Measurements from ENCODE around the gene FICD.
"Not testable (repeated sequence)": the region's sequence is repeated elsewhere in the genome, so short reads cannot be mapped to it uniquely, and the experiment has no call there.

The FICD gene

DNA sequence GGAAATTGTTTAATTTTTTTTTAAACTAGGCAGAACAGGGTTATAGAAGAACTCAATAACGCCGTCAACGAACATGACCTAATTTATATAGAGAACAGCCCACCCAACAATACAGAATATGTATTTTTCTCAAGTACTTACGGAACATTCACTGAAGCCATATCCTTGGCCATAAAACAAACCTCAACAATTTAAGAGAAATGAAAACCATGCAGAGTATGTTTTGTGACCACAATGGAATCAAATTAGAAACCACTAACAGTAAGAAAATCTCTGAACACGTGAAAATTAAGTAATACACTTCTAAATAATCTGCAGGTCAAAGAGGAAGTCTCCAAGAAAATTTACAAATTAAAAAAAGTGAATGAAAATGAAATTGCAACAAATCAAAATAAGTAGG is 36.5 kb downstream of the FICD start:
- H4K12ac ChIP-seq (ENCODE audit: low read depth, low read length), result no peak overlapping the region
- WGBS (ENCODE audit: extremely low coverage, insufficient coverage, insufficient read length), result no CpG with 5 or more reads among the region's 5 CpGs
- H3K9me3 ChIP-seq (ENCODE audit: insufficient read depth, low read depth, low read length), result no peaks in the 10 kb centered on the region
- no peak overlapping the region for H2BK12ac ChIP-seq (ENCODE audit: low read length)
- H4K8ac ChIP-seq (ENCODE audit: low read depth, low read length), result no peak overlapping the region
- H3K79me2 ChIP-seq (ENCODE audit: control insufficient read depth, insufficient read depth, low read length, poor library complexity), result no peaks in the 10 kb centered on the region
- H3K4me3 ChIP-seq (ENCODE audit: low read depth, low read length), result no peak overlapping the region
- no peak overlapping the region for H3K9ac ChIP-seq (ENCODE audit: low read length)
- H3K4me1 ChIP-seq (ENCODE audit: control insufficient read depth in 1 of 2, insufficient read depth in 2 of 2, low read length in 2 of 2), result peaks cover 0 to 1% of the 10 kb centered on the region in 2 experiments
- no peak overlapping the region for H3K4ac ChIP-seq (ENCODE audit: low read depth, low read length)
- H3K79me1 ChIP-seq (ENCODE audit: low read length), result no peaks in the 10 kb centered on the region
- DNase-seq, result no peak
- H3K27me3 ChIP-seq (ENCODE audit: insufficient read depth, low read length), result no peaks in the 10 kb centered on the region
- no peak overlapping the region for H3K27ac ChIP-seq (ENCODE audit: low read depth, low read length)
- H3K36me3 ChIP-seq (ENCODE audit: control insufficient read depth in 1 of 2, insufficient read depth in 2 of 2, low read length in 2 of 2), result peaks cover 12 to 14% of the 10 kb centered on the region in 2 experiments
- H4K91ac ChIP-seq (ENCODE audit: low read depth, low read length), result no peak overlapping the region
- no peak overlapping the region for H3K14ac ChIP-seq (ENCODE audit: low read length)
- no peak overlapping the region for H3K18ac ChIP-seq (ENCODE audit: low read length)
- no peak overlapping the region for H2AK5ac ChIP-seq (ENCODE audit: low read length)
- H2BK120ac ChIP-seq (ENCODE audit: insufficient read depth, low read length, poor library complexity), result no peak overlapping the region
- H3K23ac ChIP-seq (ENCODE audit: low read length), result no peak overlapping the region
- H2AFZ ChIP-seq (ENCODE audit: insufficient read depth, low read length, poor library complexity), result no peak overlapping the region
- no peak overlapping the region for H3K4me2 ChIP-seq (ENCODE audit: low read length)
- no peak overlapping the region for H2BK5ac ChIP-seq (ENCODE audit: low read depth, low read length, poor library complexity)

DNA sequence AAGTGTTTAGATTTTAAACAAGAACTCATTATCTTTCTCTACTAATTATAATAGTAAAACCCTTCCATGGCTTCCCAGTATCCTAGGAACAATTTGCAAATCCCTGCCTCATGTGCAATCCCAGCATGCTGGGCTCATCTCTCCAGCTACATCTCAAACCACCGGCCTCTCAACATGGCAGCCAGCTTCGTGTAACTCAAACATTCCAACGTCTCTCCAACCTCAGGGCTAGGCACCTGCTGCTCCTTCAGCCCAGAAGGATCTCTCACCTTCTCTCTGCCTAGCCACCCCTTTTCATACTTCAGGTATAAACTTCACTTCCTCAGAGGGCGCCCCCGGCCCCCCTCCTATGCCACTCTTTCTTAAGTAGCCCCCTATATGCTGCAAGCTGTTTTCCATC is 38.7 kb downstream of the FICD start:
- Histone ChIP-seq H3K79me1 (ENCODE audit: low read length) (no peaks in the 10 kb centered on the region), H2BK5ac (ENCODE audit: low read depth, low read length, poor library complexity) (no peak overlapping the region), H3K18ac (ENCODE audit: low read length) (no peak overlapping the region), H2BK12ac (ENCODE audit: low read length) (no peak overlapping the region), H3K23ac (ENCODE audit: low read length) (no peak overlapping the region), H3K14ac (ENCODE audit: low read length) (no peak overlapping the region), H3K4me1 (ENCODE audit: control insufficient read depth in 1 of 2, insufficient read depth in 2 of 2, low read length in 2 of 2) (peaks cover 0 to 1% of the 10 kb centered on the region in 2 experiments), H4K12ac (ENCODE audit: low read depth, low read length) (no peak overlapping the region), H2AK5ac (ENCODE audit: low read length) (no peak overlapping the region), H3K79me2 (ENCODE audit: control insufficient read depth, insufficient read depth, low read length, poor library complexity) (peaks cover 8% of the 10 kb centered on the region), H4K8ac (ENCODE audit: low read depth, low read length) (no peak overlapping the region), H3K9ac (ENCODE audit: low read length) (no peak overlapping the region), H2AFZ (ENCODE audit: insufficient read depth, low read length, poor library complexity) (no peak overlapping the region), H4K91ac (ENCODE audit: low read depth, low read length) (no peak overlapping the region), H3K27me3 (ENCODE audit: insufficient read depth, low read length) (no peaks in the 10 kb centered on the region), H3K4me3 (ENCODE audit: low read depth, low read length) (no peak overlapping the region), H3K9me3 (ENCODE audit: insufficient read depth, low read depth, low read length) (peaks cover 2% of the 10 kb centered on the region), H3K36me3 (ENCODE audit: control insufficient read depth in 1 of 2, insufficient read depth in 2 of 2, low read length in 2 of 2) (peaks cover 9 to 20% of the 10 kb centered on the region in 2 experiments), H3K4me2 (ENCODE audit: low read length) (no peak overlapping the region), H3K27ac (ENCODE audit: low read depth, low read length) (no peak overlapping the region), H2BK120ac (ENCODE audit: insufficient read depth, low read length, poor library complexity) (no peak overlapping the region), H3K4ac (ENCODE audit: low read depth, low read length) (peak overlapping the region; percentile 74)
- no CpG with 5 or more reads among the region's 5 CpGs for WGBS (ENCODE audit: extremely low coverage, insufficient coverage, insufficient read length)
- no peak for DNase-seq

DNA sequence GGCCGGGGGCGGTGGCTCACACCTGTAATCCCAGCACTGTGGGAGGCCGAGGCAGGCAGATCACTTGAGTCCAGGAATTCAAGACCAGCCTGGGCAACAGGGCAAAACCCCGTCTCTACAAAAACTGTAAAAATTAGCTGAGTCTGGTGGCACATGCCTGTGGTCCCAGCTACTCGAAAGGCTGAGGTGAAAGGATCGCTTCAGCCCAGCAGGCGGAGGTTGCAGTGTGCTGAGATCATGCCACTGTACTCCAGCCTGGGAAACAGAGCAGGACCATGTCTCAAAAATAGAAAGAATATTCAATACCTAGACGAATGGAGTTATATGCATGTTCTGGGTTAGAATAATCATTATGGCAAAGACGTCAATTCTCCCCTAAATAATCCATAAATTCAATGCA is 40.3 kb downstream of the FICD start:
- H2BK120ac ChIP-seq (ENCODE audit: insufficient read depth, low read length, poor library complexity); H3K14ac ChIP-seq (ENCODE audit: low read length); H2AK5ac ChIP-seq (ENCODE audit: low read length); H3K27me3 ChIP-seq (ENCODE audit: insufficient read depth, low read length); H4K12ac ChIP-seq (ENCODE audit: low read depth, low read length); DNase-seq; H3K9ac ChIP-seq (ENCODE audit: low read length); H3K9me3 ChIP-seq (ENCODE audit: insufficient read depth, low read depth, low read length); H3K23ac ChIP-seq (ENCODE audit: low read length); H4K91ac ChIP-seq (ENCODE audit: low read depth, low read length); H3K4me2 ChIP-seq (ENCODE audit: low read length); H2AFZ ChIP-seq (ENCODE audit: insufficient read depth, low read length, poor library complexity); H3K4me1 ChIP-seq (ENCODE audit: control insufficient read depth in 1 of 2, insufficient read depth in 2 of 2, low read length in 2 of 2); H3K79me1 ChIP-seq (ENCODE audit: low read length); H2BK12ac ChIP-seq (ENCODE audit: low read length); H2BK5ac ChIP-seq (ENCODE audit: low read depth, low read length, poor library complexity); H3K18ac ChIP-seq (ENCODE audit: low read length); H3K4me3 ChIP-seq (ENCODE audit: low read depth, low read length); H4K8ac ChIP-seq (ENCODE audit: low read depth, low read length); H3K27ac ChIP-seq (ENCODE audit: low read depth, low read length): not testable (repeated sequence)
- Histone ChIP-seq H3K79me2 (ENCODE audit: control insufficient read depth, insufficient read depth, low read length, poor library complexity) (peaks cover 15% of the 10 kb centered on the region), H3K36me3 (ENCODE audit: control insufficient read depth in 1 of 2, insufficient read depth in 2 of 2, low read length in 2 of 2) (peaks cover 9 to 17% of the 10 kb centered on the region in 2 experiments), H3K4ac (ENCODE audit: low read depth, low read length) (peak overlapping the region; percentile 14)
- WGBS (ENCODE audit: extremely low coverage, insufficient coverage, insufficient read length), result no CpG with 5 or more reads among the region's 9 CpGs

DNA sequence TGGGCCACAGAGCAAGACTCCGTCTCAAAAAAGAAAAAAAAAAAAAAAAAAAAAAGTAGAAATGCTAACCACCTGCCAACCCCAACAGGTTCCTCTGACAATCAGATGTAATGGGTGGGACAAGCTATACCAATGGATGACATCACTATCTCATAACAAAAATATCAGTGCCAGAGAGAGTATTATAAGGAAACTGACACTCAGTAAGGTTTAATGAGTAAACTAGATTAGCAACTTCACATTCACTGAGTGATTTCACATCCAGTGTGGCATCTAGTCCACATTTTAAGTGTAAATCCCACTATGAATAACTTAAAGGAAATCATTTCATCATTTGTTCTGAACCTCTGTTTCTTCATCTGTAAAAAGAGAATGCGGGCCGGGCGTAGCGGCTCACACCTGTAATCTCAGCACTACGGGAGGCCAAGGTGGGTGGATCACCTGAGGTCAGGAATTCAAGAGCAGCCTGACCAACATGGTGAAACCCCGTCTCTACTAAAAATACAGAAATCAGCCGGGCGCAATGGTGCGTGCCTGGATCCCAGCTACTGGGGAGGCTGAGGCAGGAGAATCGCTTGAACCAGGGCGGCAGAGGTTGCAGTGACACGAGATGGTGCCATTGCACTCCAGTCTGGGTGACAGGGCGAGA is 44.1 kb downstream of the FICD start:
- no peak overlapping the region for H2BK120ac ChIP-seq (ENCODE audit: insufficient read depth, low read length, poor library complexity)
- WGBS (ENCODE audit: extremely low coverage, insufficient coverage, insufficient read length), result no CpG with 5 or more reads among the region's 14 CpGs
- H3K36me3 ChIP-seq (ENCODE audit: control insufficient read depth in 1 of 2, insufficient read depth in 2 of 2, low read length in 2 of 2), result peaks cover 7 to 18% of the 10 kb centered on the region in 2 experiments
- peaks cover 4 to 11% of the 10 kb centered on the region in 2 experiments for H3K4me1 ChIP-seq (ENCODE audit: control insufficient read depth in 1 of 2, insufficient read depth in 2 of 2, low read length in 2 of 2)
- no peak overlapping the region for H3K27ac ChIP-seq (ENCODE audit: low read depth, low read length)
- no peak overlapping the region for H3K18ac ChIP-seq (ENCODE audit: low read length)
- peaks cover 29% of the 10 kb centered on the region for H3K79me2 ChIP-seq (ENCODE audit: control insufficient read depth, insufficient read depth, low read length, poor library complexity)
- H2AK5ac ChIP-seq (ENCODE audit: low read length), result no peak overlapping the region
- no peak overlapping the region for H2BK12ac ChIP-seq (ENCODE audit: low read length)
- no peak overlapping the region for H4K12ac ChIP-seq (ENCODE audit: low read depth, low read length)
- H3K4me3 ChIP-seq (ENCODE audit: low read depth, low read length), result no peak overlapping the region
- peaks cover 21% of the 10 kb centered on the region for H3K79me1 ChIP-seq (ENCODE audit: low read length)
- no peaks in the 10 kb centered on the region for H3K27me3 ChIP-seq (ENCODE audit: insufficient read depth, low read length)
- peak in 1 of 2 donors; percentile 27 for DNase-seq
- H3K9me3 ChIP-seq (ENCODE audit: insufficient read depth, low read depth, low read length), result peaks cover 2% of the 10 kb centered on the region
- H3K14ac ChIP-seq (ENCODE audit: low read length), result no peak overlapping the region
- H3K4me2 ChIP-seq (ENCODE audit: low read length), result no peak overlapping the region
- no peak overlapping the region for H2BK5ac ChIP-seq (ENCODE audit: low read depth, low read length, poor library complexity)
- H3K23ac ChIP-seq (ENCODE audit: low read length), result no peak overlapping the region
- H2AFZ ChIP-seq (ENCODE audit: insufficient read depth, low read length, poor library complexity), result no peak overlapping the region
- H3K4ac ChIP-seq (ENCODE audit: low read depth, low read length), result peak overlapping the region; percentile 91
- no peak overlapping the region for H3K9ac ChIP-seq (ENCODE audit: low read length)
- H4K8ac ChIP-seq (ENCODE audit: low read depth, low read length), result no peak overlapping the region
- no peak overlapping the region for H4K91ac ChIP-seq (ENCODE audit: low read depth, low read length)
